H1 (cell line): ENCODE results near the gene TAF1B. TPM values are rescaled to one million over a fixed set of nuclear protein-coding genes. Genes with fewer than 3 reads are reported as not detected.

Experiments
- CTCF ChIA-PET: fragments of 300-600 bp; sonication (Branson Sonifier 250); formaldehyde crosslinking; loops from one replicate; lab custom pipeline; 2021; ENCODE audit not compliant: partially characterized antibody; lab: Charles Lee
- POLR2A ChIA-PET: fragments of 300-600 bp; sonication (Branson Sonifier 250); formaldehyde crosslinking; loops from one replicate; lab custom pipeline; 2021; ENCODE audit warnings: inconsistent platforms; ENCODE audit not compliant: partially characterized antibody; lab: Charles Lee
- DNase-seq, 2 experiments: peaks; one replicate each; pipeline versions ENCODE4 v3.0.0 to v3.0.0-alpha.2; 2010 to 2022; ENCODE audit warnings: low spot score in 2 of 2, low read depth in 1 of 2, mixed read lengths in 1 of 2
- FAIRE-seq: peaks from 2 replicates; lab custom pipeline; 2011; peaks lifted over from hg19 to GRCh38; lab: Jason Lieb, UNC
- H2AFZ ChIP-seq: 2 replicates; pipeline ENCODE4 v1.8.1; 2012; ENCODE audit warnings: low read length, inconsistent platforms
- H2AK5ac ChIP-seq: 2 replicates; pipeline ENCODE4 v1.6.1; 2013; ENCODE audit warnings: low read depth, low read length
- H2BK120ac ChIP-seq: replicated peaks from 2 replicates; pipeline ENCODE3; 2013; ENCODE audit warnings: low read depth, low read length, inconsistent platforms
- H2BK12ac ChIP-seq: 2 replicates; pipeline ENCODE4 v1.6.1; 2013; ENCODE audit warnings: low read depth, low read length
- H2BK15ac ChIP-seq: 2 replicates; pipeline ENCODE4 v1.6.1; 2013; ENCODE audit warnings: low read length
- H2BK20ac ChIP-seq: 2 replicates; pipeline ENCODE4 v1.6.1; 2013; ENCODE audit warnings: low read length
- H2BK5ac ChIP-seq: 2 replicates; pipeline ENCODE4 v1.6.1; 2013; ENCODE audit warnings: low read depth, low read length
- H3K14ac ChIP-seq: 2 replicates; pipeline ENCODE4 v1.6.1; 2013; ENCODE audit warnings: inconsistent platforms; ENCODE audit not compliant: insufficient read length
- H3K18ac ChIP-seq: 2 replicates; pipeline ENCODE4 v1.6.1; 2013; ENCODE audit warnings: low read length; ENCODE audit errors: extremely low read depth
- H3K23ac ChIP-seq: 2 replicates; pipeline ENCODE4 v1.6.1; 2013; ENCODE audit warnings: inconsistent platforms; ENCODE audit not compliant: insufficient read length
- H3K23me2 ChIP-seq: 2 replicates; pipeline ENCODE4 v1.6.1; 2013; ENCODE audit warnings: low read depth, low read length
- H3K27ac ChIP-seq: 2 replicates; pipeline ENCODE4 v1.6.1; 2011; ENCODE audit warnings: low read depth, low read length, inconsistent platforms
- H3K27me3 ChIP-seq, 4 experiments: replicated peaks in 1 of 4; 1 replicate in 1 of 4; 2 replicates in 3 of 4; pipeline versions ENCODE4 v1.6.1 to v1.8.1; 2011 to 2013; ENCODE audit warnings: low read length in 3 of 4, mild to moderate bottlenecking in 3 of 4, inconsistent platforms in 2 of 4, mixed read lengths in 2 of 4, moderate library complexity in 1 of 4; ENCODE audit not compliant: control insufficient read depth in 3 of 4, insufficient read depth in 3 of 4; ENCODE audit errors: extremely low read depth in 1 of 4
- H3K36me3 ChIP-seq, 4 experiments: 2 replicates each; pipeline versions ENCODE4 v1.6.1 to v1.8.1; 2011 to 2013; ENCODE audit warnings: mild to moderate bottlenecking in 4 of 4, low read length in 3 of 4, moderate library complexity in 2 of 4, control low read depth in 1 of 4, inconsistent platforms in 1 of 4; ENCODE audit not compliant: insufficient read depth in 4 of 4, control insufficient read depth in 2 of 4
- H3K4ac ChIP-seq: replicated peaks from 2 replicates; pipeline ENCODE3; 2013; ENCODE audit warnings: low read length, low read depth, mixed read lengths, inconsistent platforms; ENCODE audit not compliant: insufficient read length
- H3K4me1 ChIP-seq, 4 experiments: replicated peaks in 1 of 4; 1 replicate in 1 of 4; 2 replicates in 3 of 4; pipeline versions ENCODE4 v1.6.1 to v1.8.1; 2011 to 2013; ENCODE audit warnings: low read length in 3 of 4, inconsistent platforms in 2 of 4, mixed read lengths in 1 of 4; ENCODE audit not compliant: insufficient read depth in 4 of 4, control insufficient read depth in 3 of 4
- H3K4me2 ChIP-seq, 2 experiments: 2 replicates each; pipeline versions ENCODE4 v1.6.1 to v1.8.1; 2011 to 2013; ENCODE audit warnings: low read depth in 2 of 2, low read length in 2 of 2, control low read depth in 1 of 2, inconsistent platforms in 1 of 2, mild to moderate bottlenecking in 1 of 2; ENCODE audit not compliant: insufficient read depth in 1 of 2
- H3K4me3 ChIP-seq, 4 experiments: fragments of 200-600, 300-600 bp in 1 of 4; sonication (generic), shearing (Covaris generic), sonication (Bioruptor Twin) in 1 of 4; 2 replicates each; pipeline versions ENCODE4 v1.5.1 to v1.8.1; 2011 to 2016; ENCODE audit warnings: low read length in 4 of 4, low read depth in 3 of 4, control low read depth in 2 of 4, inconsistent platforms in 2 of 4, mild to moderate bottlenecking in 2 of 4, mixed read lengths in 1 of 4, moderate library complexity in 1 of 4; ENCODE audit not compliant: insufficient read depth in 2 of 4; ENCODE audit errors: extremely low read depth in 1 of 4
- H3K56ac ChIP-seq: replicated peaks from 2 replicates; pipeline ENCODE3; 2013; ENCODE audit warnings: low read depth, mild to moderate bottlenecking, mixed read lengths, low read length, inconsistent platforms; ENCODE audit not compliant: insufficient read length
- H3K79me1 ChIP-seq: 2 replicates; pipeline ENCODE4 v1.6.1; 2013; ENCODE audit warnings: low read depth, low read length, control low read depth
- H3K79me2 ChIP-seq, 2 experiments: 2 replicates each; pipeline versions ENCODE4 v1.6.1 to v1.8.1; 2012 to 2013; ENCODE audit warnings: low read length in 2 of 2, mild to moderate bottlenecking in 2 of 2, inconsistent platforms in 1 of 2; ENCODE audit not compliant: insufficient read depth in 2 of 2, control insufficient read depth in 1 of 2
- H3K9ac ChIP-seq, 4 experiments: replicated peaks in 1 of 4; 1 replicate in 1 of 4; 2 replicates in 3 of 4; pipeline versions ENCODE4 v1.6.1 to v1.8.1; 2011 to 2013; ENCODE audit warnings: low read depth in 3 of 4, low read length in 3 of 4, control low read depth in 2 of 4, mild to moderate bottlenecking in 2 of 4, moderate library complexity in 2 of 4, inconsistent platforms in 1 of 4; ENCODE audit errors: extremely low read depth in 1 of 4
- H3K9me3 ChIP-seq, 2 experiments: 2 replicates each; pipeline versions ENCODE4 v1.6.1 to v1.8.1; 2012 to 2013; ENCODE audit warnings: mild to moderate bottlenecking in 2 of 2, moderate library complexity in 2 of 2, control low read depth in 1 of 2, inconsistent platforms in 1 of 2, low read depth in 1 of 2, low read length in 1 of 2, mixed read lengths in 1 of 2; ENCODE audit not compliant: insufficient read depth in 2 of 2
- H4K20me1 ChIP-seq, 2 experiments: replicated peaks in 1 of 2; 2 replicates each; pipeline versions ENCODE3 to v1.8.1; 2011 to 2013; ENCODE audit warnings: inconsistent platforms in 2 of 2, low read length in 2 of 2, mild to moderate bottlenecking in 1 of 2; ENCODE audit not compliant: insufficient read depth in 2 of 2, control insufficient read depth in 1 of 2
- H4K5ac ChIP-seq: 2 replicates; pipeline ENCODE4 v1.6.1; 2013; ENCODE audit warnings: low read length, low read depth, mixed read lengths, inconsistent platforms; ENCODE audit not compliant: insufficient read length
- H4K8ac ChIP-seq: 2 replicates; pipeline ENCODE4 v1.8.0; 2013; ENCODE audit warnings: mild to moderate bottlenecking, moderate library complexity, low read length, inconsistent platforms; ENCODE audit not compliant: insufficient read depth; ENCODE audit errors: extremely low read depth
- H4K91ac ChIP-seq: replicated peaks from 2 replicates; pipeline ENCODE3; 2013; ENCODE audit warnings: low read length, mixed read lengths, inconsistent platforms; ENCODE audit not compliant: insufficient read length
- CBX8 ChIP-seq: fragments of 300-800, 300-1000 bp; sonication (generic); IDR thresholded peaks from 2 replicates; pipeline ENCODE4 v1.7.1; 2016; ENCODE audit warnings: low read depth, low read length, borderline replicate concordance
- E2F6 ChIP-seq: IDR thresholded peaks from 2 replicates; pipeline ENCODE4 v1.6.1; 2012; ENCODE audit warnings: inconsistent platforms
- WGBS, 2 experiments: shearing (Covaris generic) in 1 of 2; methylation state at CpG; one replicate each; pipeline versions ENCODE4 v1.1.6 to v1.1.7; 2013 to 2015; ENCODE audit warnings: low lambda C conversion rate in 2 of 2, mixed read lengths in 2 of 2, inconsistent platforms in 1 of 2, low coverage in 1 of 2, missing lambda C conversion rate in 1 of 2; ENCODE audit not compliant: insufficient replicate concordance in 2 of 2, insufficient coverage in 1 of 2, insufficient read length in 1 of 2; ENCODE audit errors: extremely low coverage in 1 of 2, missing lambda C conversion rate in 1 of 2; 5-methylcytosine and 5-hydroxymethylcytosine counted together
- polyA plus RNA-seq, 7 experiments: library from polyadenylated mRNA; depleted of rRNA in 3 of 7; stranded (reverse) in 5 of 7; unstranded in 2 of 7; fragments of >200 nt in 5 of 7; fragments of 200-250 nt in 2 of 7; gene quantifications; 1 replicate in 5 of 7; 2 replicates in 1 of 7; 4 replicates in 1 of 7; pipeline versions ENCODE4 v1.2.1 to v1.2.3, GENCODE V29; 2011 to 2013; ENCODE audit warnings: missing spikeins in 2 of 7, mixed read lengths in 2 of 7
- total RNA-seq: library from RNA; stranded (reverse); fragmentation: NEBNext Ultra II Directional; extraction: Animal tissue kit (Norgen Biotek cat#: 25700); gene quantifications from 2 replicates; pipeline ENCODE4 v1.2.1, GENCODE V29; 2021

Gene TAF1B
- total and polyA plus RNA-seq, 2 of the 8 experiments (the other 6 are each of a cell fraction or from before 2014, with no cell fraction given) = 6.6 to 25.2 TPM

DNA sequence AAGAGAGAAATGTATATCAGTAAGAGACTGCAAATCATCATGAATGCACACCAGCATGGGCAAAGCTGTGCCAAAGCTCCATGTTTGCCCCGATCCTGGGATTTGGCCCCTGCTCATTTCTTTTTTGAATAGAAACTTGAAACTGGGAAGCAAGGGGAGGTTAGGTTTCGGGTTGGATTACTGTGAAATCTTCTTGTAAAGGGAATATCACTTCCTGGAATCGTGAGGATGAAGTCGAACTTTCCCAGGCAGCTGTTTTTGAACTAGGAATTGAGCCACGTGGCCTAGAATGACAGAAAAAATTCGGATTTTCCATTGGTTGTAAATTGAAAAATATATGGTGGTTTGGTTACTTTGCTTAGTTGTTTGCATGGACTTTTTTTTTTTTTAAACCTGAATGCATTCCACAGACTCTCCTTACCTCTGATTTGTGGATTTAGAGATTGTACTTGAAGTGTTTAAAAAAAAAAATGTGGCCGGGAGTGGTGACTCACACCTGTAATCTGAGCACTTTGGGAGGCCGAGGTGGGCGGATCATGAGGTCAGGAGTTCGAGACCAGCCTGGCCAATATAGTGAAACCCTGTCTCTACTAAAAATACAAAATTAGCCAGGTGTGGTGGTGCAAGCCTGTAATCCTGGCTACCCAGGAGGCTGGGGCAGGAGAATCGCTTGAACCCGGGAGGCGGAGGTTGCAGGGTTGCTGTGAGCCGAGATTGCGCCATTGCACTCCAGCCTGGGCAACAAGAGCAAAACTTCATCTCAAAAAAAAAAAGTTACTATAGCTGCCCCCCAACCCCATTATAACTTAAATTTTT lies 140.3 kb downstream of the TAF1B start:
- DNase-seq (no peak), FAIRE-seq (no peak)
- H4K8ac ChIP-seq = no peak overlapping the region
- CTCF ChIA-PET = interaction anchor here (0.6 to 6.7 kb wide), 62 partner anchors 9 to 750 kb away, joined by 3 to 61 read pairs (median 5); no protein-coding TSS in a partner anchor
- no peaks in the 10 kb centered on the region for H3K79me2 ChIP-seq
- H2BK12ac ChIP-seq = no peak overlapping the region
- no peaks in the 10 kb centered on the region; a peak in 1 of 7 replicates for H3K27me3 ChIP-seq
- no peak overlapping the region for H4K5ac ChIP-seq
- no peak overlapping the region for H2BK5ac ChIP-seq
- no peak overlapping the region for H3K56ac ChIP-seq
- no peak overlapping the region for H2AK5ac ChIP-seq
- no peak overlapping the region for H3K4me2 ChIP-seq
- no peak overlapping the region for H2BK15ac ChIP-seq
- H4K20me1 ChIP-seq = no peaks in the 10 kb centered on the region
- no peaks in the 10 kb centered on the region for H3K4me1 ChIP-seq
- H3K4me3 ChIP-seq = no peak overlapping the region
- H3K4ac ChIP-seq = no peak overlapping the region
- no peak overlapping the region for H3K18ac ChIP-seq
- H2AFZ ChIP-seq = no peak overlapping the region
- H3K9ac ChIP-seq = no peak overlapping the region
- no peak overlapping the region for H4K91ac ChIP-seq
- no peaks in the 10 kb centered on the region for H3K23me2 ChIP-seq
- H3K36me3 ChIP-seq = no peaks in the 10 kb centered on the region
- no peak overlapping the region for H2BK120ac ChIP-seq
- H2BK20ac ChIP-seq = no peak overlapping the region
- POLR2A ChIA-PET = no interaction called here
- no peaks in the 10 kb centered on the region for H3K79me1 ChIP-seq
- H3K23ac ChIP-seq = no peak overlapping the region
- H3K9me3 ChIP-seq = no peaks in the 10 kb centered on the region
- no peak overlapping the region for H3K27ac ChIP-seq
- 84% methylated on average over 15 of the region's 15 CpGs; no CpG with 5 or more reads in 1 of the 2 experiments for WGBS, 2 experiments
- H3K14ac ChIP-seq = no peak overlapping the region
- TF ChIP-seq CBX8 (no peak), E2F6 (no peak)
